SH-SY5Y (cell line): ENCODE measurements around the gene TBXAS1.

ENCODE experiments used
- GATA2 ChIP-seq: IDR thresholded peaks from 2 replicates; pipeline ENCODE4 v1.6.1; 2011; ENCODE audit warnings: mild to moderate bottlenecking, low read depth, low read length
- GATA3 ChIP-seq: IDR thresholded peaks from 2 replicates; pipeline ENCODE4 v1.6.1; 2011; ENCODE audit warnings: low read depth, mild to moderate bottlenecking, low read length, moderate library complexity

Gene TBXAS1

DNA sequence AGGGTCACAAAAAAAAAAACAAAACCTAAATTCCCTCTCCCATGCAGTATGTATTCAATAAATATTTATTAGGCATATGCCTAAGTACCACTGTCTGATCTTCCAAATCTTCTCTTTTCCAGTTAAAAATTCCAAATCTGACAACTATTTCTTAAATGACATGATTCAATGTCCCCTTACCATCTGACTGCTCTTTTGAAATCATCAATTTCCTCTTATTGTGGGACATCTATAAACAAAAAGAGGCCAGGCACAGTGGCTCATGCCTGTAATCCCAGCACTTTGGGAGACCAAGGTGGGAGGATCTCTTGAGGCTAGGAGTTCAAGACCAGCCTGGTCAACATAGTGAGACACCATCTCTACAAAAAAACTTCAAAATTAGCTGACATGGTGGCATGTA, 103.5 kb downstream of the TBXAS1 start:
- TF ChIP-seq GATA3, result no peak
- no peak for TF ChIP-seq GATA2

GRCh38 chr7:139936760-139937310, 107.8 kb downstream of the TBXAS1 start:
- TF ChIP-seq GATA3 (no peak), GATA2 (no peak)

GRCh38 chr7:139937715-139938114, 108.7 kb downstream of the TBXAS1 start:
- TF ChIP-seq GATA3 (no peak), GATA2 (no peak)

DNA sequence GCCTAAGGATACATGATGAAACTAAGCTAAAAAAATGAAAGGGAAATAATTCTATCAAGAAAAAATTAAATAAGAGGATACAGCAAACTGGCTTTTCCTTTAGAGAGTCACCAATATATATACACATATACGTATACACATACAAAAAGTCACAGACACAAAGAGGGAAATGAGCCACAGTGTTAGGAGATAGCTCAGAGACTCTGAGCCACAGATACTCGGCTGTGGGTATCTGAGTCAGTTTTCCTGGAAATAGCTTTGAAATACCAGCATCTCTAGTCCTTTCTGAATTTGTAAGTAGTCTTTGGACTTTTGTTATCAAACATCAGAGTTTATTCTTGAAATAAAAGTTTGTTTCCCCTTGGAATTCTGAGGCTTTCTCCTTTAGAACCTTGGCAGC, 111.8 kb downstream of the TBXAS1 start:
- TF ChIP-seq GATA3, result no peak
- TF ChIP-seq GATA2, result no peak

DNA sequence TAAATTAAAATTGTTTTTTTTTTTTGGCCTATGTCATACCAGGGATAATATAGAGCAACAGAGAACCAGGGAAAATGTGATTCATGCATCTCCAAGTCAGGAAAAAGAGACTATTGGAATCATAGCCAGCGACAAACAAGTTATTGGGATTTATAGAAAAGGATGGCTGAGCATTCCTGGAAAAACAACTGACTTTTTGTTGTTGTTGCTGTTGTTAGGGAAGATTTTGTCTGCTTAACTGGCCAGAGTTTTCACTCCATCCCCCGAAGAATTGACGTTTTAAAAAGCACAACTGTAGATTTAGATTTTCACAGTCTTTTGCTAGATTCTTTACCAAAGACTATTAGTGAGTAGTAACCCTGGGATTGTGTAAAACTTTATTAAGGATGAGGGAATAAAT, 112.4 kb downstream of the TBXAS1 start:
- TF ChIP-seq GATA2, result no peak
- no peak for TF ChIP-seq GATA3

GRCh38 chr7:139941866-139942265, 112.8 kb downstream of the TBXAS1 start:
- TF ChIP-seq GATA2 (no peak), GATA3 (no peak)

- TF ChIP-seq GATA3, result no peak
- no peak for TF ChIP-seq GATA2
Measured at GRCh38 chr7:139942636-139943035, 113.6 kb downstream of the TBXAS1 start.

DNA sequence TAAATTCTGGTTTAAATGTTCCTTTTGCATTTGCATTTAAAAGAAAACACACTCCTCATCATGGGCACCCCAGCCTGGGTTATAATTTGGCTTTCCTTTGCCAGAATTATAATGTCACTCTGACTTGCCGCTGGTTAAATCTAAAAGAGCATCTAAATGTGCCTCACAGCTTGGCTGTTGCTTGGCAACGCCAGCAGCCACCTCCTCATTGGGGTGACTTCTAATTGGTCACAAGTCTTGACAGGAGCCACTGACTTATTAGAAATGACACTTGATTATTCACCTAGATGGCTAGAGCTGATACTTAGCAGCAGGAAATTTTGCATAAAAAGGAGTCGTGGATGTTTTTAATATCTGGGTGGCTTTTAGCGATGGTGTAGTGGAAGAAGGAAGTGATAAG, 114.3 kb downstream of the TBXAS1 start:
- no peak for TF ChIP-seq GATA2
- no peak for TF ChIP-seq GATA3

DNA sequence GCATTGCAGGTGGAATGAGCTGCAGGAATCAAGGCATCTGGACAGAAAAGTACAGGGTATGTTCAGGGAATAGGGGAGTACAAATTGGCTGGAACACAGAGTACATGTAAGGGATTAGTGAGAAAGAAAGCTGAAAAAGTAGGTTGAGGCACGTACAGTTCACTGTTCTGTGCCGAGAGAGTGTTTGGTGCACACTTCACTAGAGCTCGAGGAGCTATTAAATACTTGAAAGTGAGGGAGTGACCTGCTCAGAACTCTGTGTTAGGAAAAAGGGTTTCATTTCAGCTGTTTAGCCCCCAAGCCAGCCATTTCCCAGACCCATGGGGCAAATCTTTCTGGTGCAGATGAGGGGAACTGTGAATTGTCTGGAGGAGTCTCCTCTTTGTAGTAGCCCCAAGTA, 115.2 kb downstream of the TBXAS1 start:
- TF ChIP-seq GATA2 (no peak), GATA3 (no peak)

GRCh38 chr7:139946533-139946932, 117.5 kb downstream of the TBXAS1 start:
- no peak for TF ChIP-seq GATA2
- TF ChIP-seq GATA3, result no peak

GRCh38 chr7:139947021-139947420, 118.0 kb downstream of the TBXAS1 start:
- TF ChIP-seq GATA3, result no peak
- no peak for TF ChIP-seq GATA2

DNA sequence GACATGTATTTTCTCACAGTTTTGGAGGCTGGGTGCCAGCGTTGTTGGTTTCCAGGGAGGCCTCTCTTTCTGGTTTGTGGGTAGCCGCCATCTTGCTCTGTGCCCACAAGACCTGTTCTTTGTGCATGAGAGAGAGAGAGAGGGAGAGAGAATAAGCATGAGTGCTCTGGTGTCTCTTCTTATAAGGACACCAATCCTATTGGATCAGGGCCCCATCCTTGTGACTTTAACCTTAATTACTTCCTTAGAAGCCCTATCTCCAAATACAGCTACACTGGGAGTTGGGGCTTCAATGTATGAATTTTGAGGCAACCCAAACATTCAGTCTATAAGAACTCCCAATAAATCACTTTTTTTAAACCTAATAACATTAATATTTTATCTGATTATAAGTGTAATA, 119.1 kb downstream of the TBXAS1 start:
- TF ChIP-seq GATA3 (no peak), GATA2 (no peak)

GRCh38 chr7:139948587-139949335, 119.7 kb downstream of the TBXAS1 start:
- no peak for TF ChIP-seq GATA3
- TF ChIP-seq GATA2, result no peak

DNA sequence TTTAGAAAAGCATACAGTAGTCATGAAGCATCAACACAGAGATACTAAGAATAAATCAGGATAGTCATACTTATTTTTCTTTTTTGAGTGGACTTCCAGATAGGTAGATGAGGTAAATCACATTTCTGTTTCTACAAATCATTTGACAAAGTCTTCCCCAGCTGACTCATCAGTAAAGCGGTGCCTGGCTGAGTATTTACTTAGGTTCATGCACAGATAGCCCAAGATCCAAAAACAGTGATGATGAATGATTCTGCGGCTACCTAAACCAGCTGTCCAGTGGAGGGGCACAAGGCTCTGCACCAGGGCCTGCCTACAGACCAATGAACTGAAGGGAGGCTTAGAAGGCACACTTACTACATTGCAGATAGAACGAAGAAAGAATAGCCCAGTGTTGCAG, 120.6 kb downstream of the TBXAS1 start:
- no peak for TF ChIP-seq GATA3
- no peak for TF ChIP-seq GATA2

GRCh38 chr7:139950881-139951525, 121.9 kb downstream of the TBXAS1 start:
- TF ChIP-seq GATA3 (no peak), GATA2 (no peak)
